Measurements from ENCODE around the gene BTLA.
"Not testable (repeated sequence)": the region's sequence is repeated elsewhere in the genome, so short reads cannot be mapped to it uniquely, and the experiment has no call there.

BTLA gene

GRCh38 chr3:112498914-112499711 is at the start of gene BTLA:
TSS of gene BTLA (minus strand) at chr3:112499472. CDS start at chr3:112499358, 114 bp downstream.
- DNase-seq (ENCODE audit: low read depth, low spot score) = no peak

GRCh38 chr3:112546216-112546759 is 47.0 kb upstream of the BTLA start:
- no peak for DNase-seq (ENCODE audit: low read depth, low spot score)

- DNase-seq (ENCODE audit: low read depth, low spot score) = no peak
Measured at GRCh38 chr3:112539825-112540650, 40.8 kb upstream of the BTLA start.

- no peak for DNase-seq (ENCODE audit: low read depth, low spot score)
Measured at GRCh38 chr3:112531358-112531781, 32.1 kb upstream of the BTLA start.

- DNase-seq (ENCODE audit: low read depth, low spot score) = no peak
Measured at GRCh38 chr3:112530573-112530972, 31.3 kb upstream of the BTLA start.

GRCh38 chr3:112524127-112524526 is 24.9 kb upstream of the BTLA start:
- DNase-seq (ENCODE audit: low read depth, low spot score) = not testable (repeated sequence)

- DNase-seq (ENCODE audit: low read depth, low spot score) = peak; percentile 1
Measured at GRCh38 chr3:112519424-112520001, 20.2 kb upstream of the BTLA start.

- DNase-seq (ENCODE audit: low read depth, low spot score) = not testable (repeated sequence)
Measured at GRCh38 chr3:112518970-112519369, 19.7 kb upstream of the BTLA start.

- no peak for DNase-seq (ENCODE audit: low read depth, low spot score)
Measured at GRCh38 chr3:112514527-112515128, 15.4 kb upstream of the BTLA start.

- no peak for DNase-seq (ENCODE audit: low read depth, low spot score)
Measured at GRCh38 chr3:112512320-112512719, 13.0 kb upstream of the BTLA start.

- no peak for DNase-seq (ENCODE audit: low read depth, low spot score)
Measured at GRCh38 chr3:112508860-112509259, 9.6 kb upstream of the BTLA start.

GRCh38 chr3:112508261-112508660 is 9.0 kb upstream of the BTLA start:
- DNase-seq (ENCODE audit: low read depth, low spot score) = no peak

GRCh38 chr3:112505907-112506306 is 6.6 kb upstream of the BTLA start:
- no peak for DNase-seq (ENCODE audit: low read depth, low spot score)

- DNase-seq (ENCODE audit: low read depth, low spot score) = no peak
Measured at GRCh38 chr3:112504123-112504522, 4.9 kb upstream of the BTLA start.

- no peak for DNase-seq (ENCODE audit: low read depth, low spot score)
Measured at GRCh38 chr3:112503304-112503972, 4.2 kb upstream of the BTLA start.

- DNase-seq (ENCODE audit: low read depth, low spot score) = no peak
Measured at GRCh38 chr3:112500621-112501020, 1.3 kb upstream of the BTLA start.

GRCh38 chr3:112497897-112498548 is 1.2 kb downstream of the BTLA start:
- no peak for DNase-seq (ENCODE audit: low read depth, low spot score)

GRCh38 chr3:112496366-112497067 is 2.8 kb downstream of the BTLA start:
- no peak for DNase-seq (ENCODE audit: low read depth, low spot score)

GRCh38 chr3:112494448-112494767 is 4.9 kb downstream of the BTLA start:
- DNase-seq (ENCODE audit: low read depth, low spot score) = not testable (repeated sequence)

- DNase-seq (ENCODE audit: low read depth, low spot score) = no peak
Measured at GRCh38 chr3:112492124-112492523, 7.1 kb downstream of the BTLA start.
